Keratinocyte (primary cell): ENCODE data around the gene NARS2. TPM values are rescaled to one million over a fixed set of nuclear protein-coding genes. Genes with fewer than 3 reads are reported as not detected.

ENCODE experiments used
- DNase-seq: peaks from one replicate; pipeline ENCODE4 v3.0.0-alpha.2; 2011; ENCODE audit warnings: low read depth, missing footprints, low spot score
- FAIRE-seq: peaks from 2 replicates; lab custom pipeline; 2011; peaks lifted over from hg19 to GRCh38; lab: Jason Lieb, UNC
- H2AFZ ChIP-seq: 2 replicates; pipeline ENCODE4 v1.6.0; 2012; ENCODE audit warnings: low read length, control low read depth, inconsistent platforms; ENCODE audit not compliant: control insufficient read depth
- H3K27ac ChIP-seq: 2 replicates; pipeline ENCODE4 v1.5.1; 2011; ENCODE audit warnings: low read length; ENCODE audit not compliant: control insufficient read depth, insufficient read depth
- H3K27me3 ChIP-seq: 3 replicates; pipeline ENCODE4 v1.6.0; 2011; ENCODE audit warnings: low read length; ENCODE audit not compliant: control insufficient read depth, insufficient read depth; ENCODE audit errors: extremely low read depth
- H3K36me3 ChIP-seq, 2 experiments: 2 replicates in 1 of 2; 3 replicates in 1 of 2; pipeline ENCODE4 v1.5.1; 2011; ENCODE audit warnings: low read length in 2 of 2, mild to moderate bottlenecking in 1 of 2; ENCODE audit not compliant: control insufficient read depth in 2 of 2, insufficient read depth in 2 of 2; ENCODE audit errors: extremely low read depth in 1 of 2
- H3K4me1 ChIP-seq: 3 replicates; pipeline ENCODE4 v1.5.1; 2011; ENCODE audit warnings: low read length; ENCODE audit not compliant: control insufficient read depth, insufficient read depth; ENCODE audit errors: extremely low read depth
- H3K4me2 ChIP-seq: 3 replicates; pipeline ENCODE4 v1.6.0; 2011; ENCODE audit warnings: low read depth, low read length; ENCODE audit not compliant: control insufficient read depth, insufficient read depth; ENCODE audit errors: extremely low read depth
- H3K4me3 ChIP-seq, 3 experiments: fragments of 200-600 bp in 1 of 3; sonication (generic) in 1 of 3; 2 replicates in 2 of 3; 3 replicates in 1 of 3; pipeline ENCODE4 v1.5.1; 2011 to 2016; ENCODE audit warnings: low read length in 3 of 3, mild to moderate bottlenecking in 3 of 3, control low read depth in 2 of 3, inconsistent platforms in 1 of 3, low read depth in 1 of 3, mixed read lengths in 1 of 3, mixed run types in 1 of 3, moderate library complexity in 1 of 3; ENCODE audit not compliant: control insufficient read depth in 2 of 3, insufficient read depth in 2 of 3; ENCODE audit errors: extremely low read depth in 1 of 3
- H3K79me2 ChIP-seq: 2 replicates; pipeline ENCODE4 v1.6.0; 2012; ENCODE audit warnings: low read length; ENCODE audit not compliant: control insufficient read depth, insufficient read depth
- H3K9ac ChIP-seq: 3 replicates; pipeline ENCODE4 v1.6.0; 2011; ENCODE audit warnings: low read length; ENCODE audit not compliant: control insufficient read depth, insufficient read depth; ENCODE audit errors: extremely low read depth
- H3K9me1 ChIP-seq: 3 replicates; pipeline ENCODE4 v1.6.0; 2011; ENCODE audit warnings: low read length; ENCODE audit not compliant: control insufficient read depth, insufficient read depth; ENCODE audit errors: extremely low read depth
- H3K9me3 ChIP-seq: 2 replicates; pipeline ENCODE4 v1.5.1; 2012; ENCODE audit warnings: low read depth, low read length; ENCODE audit not compliant: control insufficient read depth
- H4K20me1 ChIP-seq: 3 replicates; pipeline ENCODE4 v1.6.0; 2011; ENCODE audit warnings: low read length; ENCODE audit not compliant: control insufficient read depth, insufficient read depth; ENCODE audit errors: extremely low read depth
- CTCF ChIP-seq, 3 experiments: IDR thresholded peaks in 1 of 3; conservative IDR thresholded peaks in 1 of 3; optimal IDR thresholded peaks in 1 of 3; 2 replicates in 2 of 3; 3 replicates in 1 of 3; pipeline versions ENCODE3 to v1.5.1; 2011; ENCODE audit warnings: low read length in 3 of 3, mild to moderate bottlenecking in 3 of 3, moderate library complexity in 2 of 3, control low read depth in 1 of 3, inconsistent platforms in 1 of 3; ENCODE audit not compliant: insufficient read depth in 2 of 3; ENCODE audit errors: extremely low read depth in 1 of 3
- EZH2 ChIP-seq: IDR thresholded peaks from one replicate; pipeline ENCODE4 v1.6.1; 2012; ENCODE audit warnings: inconsistent platforms, mild to moderate bottlenecking, low read length, moderate library complexity
- dilution Hi-C: fragments of 300-500 bp; cut with MboI; formaldehyde crosslinking; loops from one replicate; pipeline ENCODE4 v1.7.0; 2020; ENCODE audit warnings: low sequenced_read_pairs; ENCODE audit not compliant: extremely low pct_ligation_motif_present
- polyA plus RNA-seq, 5 experiments: library from polyadenylated mRNA; depleted of rRNA in 3 of 5; stranded (reverse) in 3 of 5; stranded (forward) in 1 of 5; unstranded in 1 of 5; fragments of >200 nt; gene quantifications; 1 replicate in 1 of 5; 2 replicates in 3 of 5; 3 replicates in 1 of 5; pipeline versions ENCODE4 v1.2.1 to v1.2.3, GENCODE V29; 2011 to 2012; ENCODE audit warnings: missing spikeins in 2 of 5, low read depth in 1 of 5, low replicate concordance in 1 of 5

Gene NARS2
- polyA plus RNA-seq, 1 donor (not counting 4 experiments of a cell fraction or from before 2014, with no cell fraction given), result 28.8 TPM

GRCh38 chr11:78542007-78542406 is 32.7 kb downstream of the NARS2 start:
- TF ChIP-seq CTCF (optimal IDR thresholded peaks at IDR 0.05 in 1 of 3, IDR thresholded peaks at IDR 0.05 in 1 of 3, conservative IDR thresholded peaks at IDR 0.05 in 1 of 3; ENCODE audit: extremely low read depth in 1 of 3, insufficient read depth in 2 of 3, low read length in 3 of 3) (no peak), EZH2 (no peak)
- no peak overlapping the region for H3K4me2 ChIP-seq
- H3K4me1 ChIP-seq, result no peaks in the 10 kb centered on the region
- no peak for DNase-seq
- H3K4me3 ChIP-seq, result no peak overlapping the region
- no peaks in the 10 kb centered on the region for H3K36me3 ChIP-seq
- H3K9ac ChIP-seq, result no peak overlapping the region
- dilution Hi-C loops, result no loop called here
- H4K20me1 ChIP-seq, result no peaks in the 10 kb centered on the region
- H3K27ac ChIP-seq, result no peak overlapping the region
- no peaks in the 10 kb centered on the region for H3K27me3 ChIP-seq
- H3K79me2 ChIP-seq, result no peaks in the 10 kb centered on the region
- H2AFZ ChIP-seq, result no peak overlapping the region
- FAIRE-seq, result no peak
- H3K9me1 ChIP-seq, result no peaks in the 10 kb centered on the region
- H3K9me3 ChIP-seq, result no peaks in the 10 kb centered on the region

DNA sequence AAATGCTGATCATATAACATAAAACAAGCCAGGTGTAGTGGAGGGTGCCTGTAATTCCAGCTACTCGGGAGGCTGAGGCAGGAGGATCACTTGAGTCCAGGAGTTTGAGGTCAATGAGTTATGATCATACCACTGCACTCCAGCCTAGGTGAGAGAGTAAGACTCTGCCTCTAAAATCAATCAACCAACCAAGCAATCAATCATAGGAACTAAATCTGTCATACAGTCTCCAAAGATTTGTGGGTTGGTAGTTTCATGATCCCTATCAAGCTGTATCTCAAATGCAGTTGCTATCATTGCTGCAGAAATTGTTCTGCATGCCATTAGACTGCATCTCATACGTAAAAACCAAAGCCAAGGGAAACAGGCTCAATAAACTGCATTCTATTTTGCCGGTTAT is 33.1 kb downstream of the NARS2 start:
- no peak for FAIRE-seq
- Histone ChIP-seq H3K36me3 (no peaks in the 10 kb centered on the region), H3K9ac (no peak overlapping the region), H3K4me3 (no peak overlapping the region), H3K4me1 (no peaks in the 10 kb centered on the region), H3K27ac (no peak overlapping the region), H3K79me2 (no peaks in the 10 kb centered on the region), H3K9me3 (no peaks in the 10 kb centered on the region), H3K27me3 (no peaks in the 10 kb centered on the region), H4K20me1 (no peaks in the 10 kb centered on the region), H3K9me1 (no peaks in the 10 kb centered on the region), H2AFZ (no peak overlapping the region), H3K4me2 (no peak overlapping the region)
- dilution Hi-C loops, result no loop called here
- DNase-seq, result no peak
- TF ChIP-seq CTCF (optimal IDR thresholded peaks at IDR 0.05 in 1 of 3, IDR thresholded peaks at IDR 0.05 in 1 of 3, conservative IDR thresholded peaks at IDR 0.05 in 1 of 3; ENCODE audit: extremely low read depth in 1 of 3, insufficient read depth in 2 of 3, low read length in 3 of 3) (no peak), EZH2 (no peak)
